Measurements from ENCODE around the gene TAAR2. TPM values are rescaled to one million over a fixed set of nuclear protein-coding genes. Genes with fewer than 3 reads are reported as not detected.
A peak's percentile ranks its signal among the peaks of the same experiment; 100 is the strongest.

Gene TAAR2
- total RNA-seq, 1 donor from 2014 or later = not detected

GRCh38 chr6:132589454-132589853, 34.6 kb downstream of the TAAR2 start, which contains the start of gene TAAR5:
TSS of gene TAAR5 (minus strand) at chr6:132589741. CDS start at chr6:132589686, 55 bp downstream.
- peaks cover 2% of the 10 kb centered on the region for H3K27me3 Mint-ChIP-seq (ENCODE audit: low read depth, unreplicated experiment)
- no peaks in the 10 kb centered on the region for H3K36me3 Mint-ChIP-seq (ENCODE audit: low read depth, unreplicated experiment)
- peak within 1 kb of the TSS; percentile 65 for H3K27ac Mint-ChIP-seq (ENCODE audit: unreplicated experiment)
- H3K4me3 Mint-ChIP-seq (ENCODE audit: unreplicated experiment) = no peak within 1 kb of the TSS
- Histone ChIP-seq H3K9me3 (ENCODE audit: insufficient read depth, low read depth, low read length) (no peaks in the 10 kb centered on the region), H3K4me3 (ENCODE audit: insufficient read depth, low read depth, low read length) (no peak within 1 kb of the TSS), H3K4me2 (ENCODE audit: low read length) (no peak within 1 kb of the TSS), H4K20me1 (ENCODE audit: insufficient read depth, low read length) (no peaks in the 10 kb centered on the region), H3K36me3 (ENCODE audit: insufficient read depth, low read length) (no peaks in the 10 kb centered on the region), H3K4me1 (ENCODE audit: insufficient read depth, low read length) (no peaks in the 10 kb centered on the region), H3K27ac (ENCODE audit: low read depth, low read length) (no peak within 1 kb of the TSS), H2AFZ (ENCODE audit: low read depth, low read length) (no peak within 1 kb of the TSS), H3K79me2 (ENCODE audit: insufficient read depth, low read length) (no peaks in the 10 kb centered on the region), H3K27me3 (ENCODE audit: insufficient read depth, low read length) (no peaks in the 10 kb centered on the region), H3K9ac (ENCODE audit: low read length) (no peak within 1 kb of the TSS)
- TF ChIP-seq EZH2 (IDR thresholded peaks at IDR 0.05; ENCODE audit: insufficient read depth, low read length) = no peak
- no peak for TF ChIP-seq CTCF (IDR thresholded peaks at IDR 0.05; ENCODE audit: insufficient read depth, low read depth, low read length)
- H3K9me3 Mint-ChIP-seq (ENCODE audit: unreplicated experiment) = no peaks in the 10 kb centered on the region
- no peaks in the 10 kb centered on the region for H3K4me1 Mint-ChIP-seq (ENCODE audit: low read depth, unreplicated experiment)
- DNase-seq (ENCODE audit: low read depth) (no peak), FAIRE-seq (no peak)

GRCh38 chr6:132587424-132587823, 36.7 kb downstream of the TAAR2 start:
- Histone ChIP-seq H3K4me3 (ENCODE audit: insufficient read depth, low read depth, low read length) (no peak overlapping the region), H3K4me2 (ENCODE audit: low read length) (no peak overlapping the region), H3K9me3 (ENCODE audit: insufficient read depth, low read depth, low read length) (no peaks in the 10 kb centered on the region), H3K4me1 (ENCODE audit: insufficient read depth, low read length) (no peaks in the 10 kb centered on the region), H2AFZ (ENCODE audit: low read depth, low read length) (no peak overlapping the region), H3K79me2 (ENCODE audit: insufficient read depth, low read length) (no peaks in the 10 kb centered on the region), H3K27ac (ENCODE audit: low read depth, low read length) (no peak overlapping the region), H3K36me3 (ENCODE audit: insufficient read depth, low read length) (no peaks in the 10 kb centered on the region), H3K27me3 (ENCODE audit: insufficient read depth, low read length) (peaks cover 7% of the 10 kb centered on the region), H3K9ac (ENCODE audit: low read length) (no peak overlapping the region), H4K20me1 (ENCODE audit: insufficient read depth, low read length) (no peaks in the 10 kb centered on the region)
- FAIRE-seq (no peak), DNase-seq (ENCODE audit: low read depth) (no peak)
- Mint-ChIP-seq H3K4me1 (ENCODE audit: low read depth, unreplicated experiment) (no peaks in the 10 kb centered on the region), H3K27me3 (ENCODE audit: low read depth, unreplicated experiment) (no peaks in the 10 kb centered on the region), H3K27ac (ENCODE audit: unreplicated experiment) (no peak overlapping the region), H3K4me3 (ENCODE audit: unreplicated experiment) (no peak overlapping the region), H3K9me3 (ENCODE audit: unreplicated experiment) (no peaks in the 10 kb centered on the region), H3K36me3 (ENCODE audit: low read depth, unreplicated experiment) (no peaks in the 10 kb centered on the region)
- no peak for TF ChIP-seq EZH2 (IDR thresholded peaks at IDR 0.05; ENCODE audit: insufficient read depth, low read length)
- no peak for TF ChIP-seq CTCF (IDR thresholded peaks at IDR 0.05; ENCODE audit: insufficient read depth, low read depth, low read length)

GRCh38 chr6:132584698-132585097, 39.4 kb downstream of the TAAR2 start:
- no peak overlapping the region for H3K9ac ChIP-seq (ENCODE audit: low read length)
- no peak overlapping the region for H2AFZ ChIP-seq (ENCODE audit: low read depth, low read length)
- H3K27me3 Mint-ChIP-seq (ENCODE audit: low read depth, unreplicated experiment) = no peaks in the 10 kb centered on the region
- no peaks in the 10 kb centered on the region for H3K36me3 Mint-ChIP-seq (ENCODE audit: low read depth, unreplicated experiment)
- no peak overlapping the region for H3K4me3 Mint-ChIP-seq (ENCODE audit: unreplicated experiment)
- DNase-seq (ENCODE audit: low read depth) = no peak
- no peaks in the 10 kb centered on the region for H4K20me1 ChIP-seq (ENCODE audit: insufficient read depth, low read length)
- H3K9me3 Mint-ChIP-seq (ENCODE audit: unreplicated experiment) = peaks cover 2% of the 10 kb centered on the region
- no peaks in the 10 kb centered on the region for H3K9me3 ChIP-seq (ENCODE audit: insufficient read depth, low read depth, low read length)
- H3K27ac Mint-ChIP-seq (ENCODE audit: unreplicated experiment) = no peak overlapping the region
- H3K4me1 ChIP-seq (ENCODE audit: insufficient read depth, low read length) = no peaks in the 10 kb centered on the region
- no peak overlapping the region for H3K4me3 ChIP-seq (ENCODE audit: insufficient read depth, low read depth, low read length)
- no peak overlapping the region for H3K4me2 ChIP-seq (ENCODE audit: low read length)
- no peaks in the 10 kb centered on the region for H3K79me2 ChIP-seq (ENCODE audit: insufficient read depth, low read length)
- H3K27me3 ChIP-seq (ENCODE audit: insufficient read depth, low read length) = peaks cover 8% of the 10 kb centered on the region
- no peaks in the 10 kb centered on the region for H3K36me3 ChIP-seq (ENCODE audit: insufficient read depth, low read length)
- FAIRE-seq = no peak
- H3K4me1 Mint-ChIP-seq (ENCODE audit: low read depth, unreplicated experiment) = no peaks in the 10 kb centered on the region
- TF ChIP-seq EZH2 (IDR thresholded peaks at IDR 0.05; ENCODE audit: insufficient read depth, low read length) (no peak), CTCF (IDR thresholded peaks at IDR 0.05; ENCODE audit: insufficient read depth, low read depth, low read length) (no peak)
- no peak overlapping the region for H3K27ac ChIP-seq (ENCODE audit: low read depth, low read length)
